H1 (cell line): ENCODE results near the gene RAB11FIP3. TPM values are rescaled to one million over a fixed set of nuclear protein-coding genes. Genes with fewer than 3 reads are reported as not detected.

Source experiments
- CBX8 ChIP-seq: fragments of 300-800, 300-1000 bp; sonication (generic); IDR thresholded peaks from 2 replicates; pipeline ENCODE4 v1.7.1; 2016; ENCODE audit warnings: low read depth, low read length, borderline replicate concordance
- CEBPB ChIP-seq: IDR thresholded peaks from 2 replicates; pipeline ENCODE4 v1.6.1; 2012; ENCODE audit warnings: low read depth, low read length
- CHD7 ChIP-seq: fragments of 300-600 bp; sonication (generic); IDR thresholded peaks from 2 replicates; pipeline ENCODE4 v1.7.1; 2012; ENCODE audit warnings: low read length, moderate library complexity, mild to moderate bottlenecking, inconsistent platforms; ENCODE audit not compliant: insufficient replicate concordance
- FOSL1 ChIP-seq: IDR thresholded peaks from 2 replicates; pipeline ENCODE4 v1.6.1; 2011; ENCODE audit warnings: mild to moderate bottlenecking, low read depth, low read length, moderate library complexity; ENCODE audit not compliant: insufficient read depth
- HDAC2 ChIP-seq, 2 experiments: fragments of 300-600 bp in 1 of 2; sonication (generic) in 1 of 2; IDR thresholded peaks; 2 replicates each; pipeline ENCODE4 v1.6.1; 2011 to 2012; ENCODE audit warnings: low read depth in 2 of 2, low read length in 2 of 2, mild to moderate bottlenecking in 2 of 2, moderate library complexity in 2 of 2, borderline replicate concordance in 1 of 2, inconsistent platforms in 1 of 2
- HDAC6 ChIP-seq: IDR thresholded peaks from one replicate; pipeline ENCODE4 v1.7.1; 2012; ENCODE audit warnings: low read depth, mild to moderate bottlenecking, inconsistent platforms, low read length, moderate library complexity
- NRF1 ChIP-seq: IDR thresholded peaks from 2 replicates; pipeline ENCODE4 v1.6.1; 2011; ENCODE audit warnings: mild to moderate bottlenecking, low read depth, low read length, improper control_type of control experiment
- POLR2A ChIP-seq, 2 experiments: IDR thresholded peaks; 1 replicate in 1 of 2; 2 replicates in 1 of 2; pipeline ENCODE4 v1.6.1; 2011; ENCODE audit warnings: low read depth in 2 of 2, low read length in 2 of 2, mild to moderate bottlenecking in 2 of 2; ENCODE audit errors: control extremely low read depth in 1 of 2
- POLR2AphosphoS5 ChIP-seq: IDR thresholded peaks from 2 replicates; pipeline ENCODE4 v1.6.1; 2011; ENCODE audit warnings: low read depth, low read length
- SIRT6 ChIP-seq: IDR thresholded peaks from one replicate; pipeline ENCODE4 v1.7.1; 2012; ENCODE audit warnings: low read length, inconsistent platforms
- SRF ChIP-seq: IDR thresholded peaks from 2 replicates; pipeline ENCODE4 v1.6.1; 2011; ENCODE audit warnings: mild to moderate bottlenecking, low read depth, low read length, moderate library complexity
- TAF7 ChIP-seq: optimal IDR thresholded peaks from 2 replicates; pipeline ENCODE3; 2011; ENCODE audit warnings: low read depth, mild to moderate bottlenecking, inconsistent platforms, low read length, moderate library complexity, borderline replicate concordance
- polyA plus RNA-seq, 7 experiments: library from polyadenylated mRNA; depleted of rRNA in 3 of 7; stranded (reverse) in 5 of 7; unstranded in 2 of 7; fragments of >200 nt in 5 of 7; fragments of 200-250 nt in 2 of 7; gene quantifications; 1 replicate in 5 of 7; 2 replicates in 1 of 7; 4 replicates in 1 of 7; pipeline versions ENCODE4 v1.2.1 to v1.2.3, GENCODE V29; 2011 to 2013; ENCODE audit warnings: missing spikeins in 2 of 7, mixed read lengths in 2 of 7
- total RNA-seq: library from RNA; stranded (reverse); fragmentation: NEBNext Ultra II Directional; extraction: Animal tissue kit (Norgen Biotek cat#: 25700); gene quantifications from 2 replicates; pipeline ENCODE4 v1.2.1, GENCODE V29; 2021

RAB11FIP3 gene
- total and polyA plus RNA-seq, 2 of the 8 experiments (the other 6 are each of a cell fraction or from before 2014, with no cell fraction given) = 9.3 to 35.2 TPM

GRCh38 chr16:491220-491919 is 65.9 kb downstream of the RAB11FIP3 start (continued):
- no peak for TF ChIP-seq CHD7
- no peak for TF ChIP-seq POLR2AphosphoS5
- TF ChIP-seq SIRT6 = no peak
- no peak for TF ChIP-seq FOSL1
- TF ChIP-seq CEBPB = no peak
- TF ChIP-seq CBX8 = no peak
- TF ChIP-seq NRF1 = no peak
- TF ChIP-seq POLR2A (IDR thresholded peaks at IDR 0.05; ENCODE audit: control extremely low read depth in 1 of 2, low read depth in 2 of 2, low read length in 2 of 2) = no peak
- no peak for TF ChIP-seq SRF
- TF ChIP-seq TAF7 = no peak
- TF ChIP-seq HDAC6 = no peak
- no peak for TF ChIP-seq HDAC2 (IDR thresholded peaks at IDR 0.05; ENCODE audit: borderline replicate concordance in 1 of 2, low read depth in 2 of 2, low read length in 2 of 2)
